Activated CD4-positive, CD25-positive, alpha-beta regulatory T cell treated with anti-CD3 and anti-CD28 coated beads, Interleukin-2, amount 50 U/mL, for 72 hours (primary cell): Measurements from ENCODE around the gene POP7.

ENCODE experiments used
- DNase-seq: peaks from one replicate; pipeline ENCODE4 v3.0.0; 2021

Gene POP7

DNA sequence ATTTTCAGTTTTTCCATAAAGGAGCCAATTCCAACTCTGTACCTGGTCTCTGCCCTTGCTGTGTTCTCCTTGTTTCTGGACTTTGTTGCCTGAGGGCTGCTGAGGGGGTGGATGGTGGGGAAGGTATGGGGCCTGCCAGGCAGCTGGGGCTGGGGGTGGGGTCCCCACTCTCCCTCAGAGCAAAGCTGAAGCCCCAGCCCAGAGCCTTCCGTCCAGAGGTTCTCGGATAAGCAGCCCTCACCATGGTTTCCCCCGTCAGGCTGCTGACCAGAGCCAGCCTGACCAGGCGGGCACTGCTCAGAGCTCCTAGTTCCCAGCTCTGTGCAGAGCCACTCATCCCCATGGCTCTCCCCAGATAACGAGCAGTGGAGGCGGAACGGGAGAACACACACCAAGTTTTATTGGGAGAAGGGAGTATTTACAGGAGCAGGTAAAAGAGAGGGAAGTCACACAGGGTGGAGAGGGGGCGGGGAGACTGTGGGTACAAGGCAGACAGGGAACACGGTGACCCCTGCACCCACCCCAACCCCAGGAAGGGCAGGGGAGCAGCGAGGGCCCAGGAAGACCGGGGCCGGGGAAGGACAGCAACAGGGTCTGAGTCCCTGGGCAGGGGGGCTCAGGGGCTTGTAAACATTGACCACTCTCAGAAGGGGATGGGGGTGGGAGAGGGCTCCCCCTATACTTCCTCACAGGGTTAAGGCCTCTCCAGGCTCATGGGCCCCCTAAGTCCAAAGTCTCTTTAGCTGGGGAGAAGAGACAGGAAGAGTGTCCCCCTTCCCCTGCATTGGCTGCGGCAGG is 26.6 kb upstream of the POP7 start:
- DNase-seq = no peak

DNA sequence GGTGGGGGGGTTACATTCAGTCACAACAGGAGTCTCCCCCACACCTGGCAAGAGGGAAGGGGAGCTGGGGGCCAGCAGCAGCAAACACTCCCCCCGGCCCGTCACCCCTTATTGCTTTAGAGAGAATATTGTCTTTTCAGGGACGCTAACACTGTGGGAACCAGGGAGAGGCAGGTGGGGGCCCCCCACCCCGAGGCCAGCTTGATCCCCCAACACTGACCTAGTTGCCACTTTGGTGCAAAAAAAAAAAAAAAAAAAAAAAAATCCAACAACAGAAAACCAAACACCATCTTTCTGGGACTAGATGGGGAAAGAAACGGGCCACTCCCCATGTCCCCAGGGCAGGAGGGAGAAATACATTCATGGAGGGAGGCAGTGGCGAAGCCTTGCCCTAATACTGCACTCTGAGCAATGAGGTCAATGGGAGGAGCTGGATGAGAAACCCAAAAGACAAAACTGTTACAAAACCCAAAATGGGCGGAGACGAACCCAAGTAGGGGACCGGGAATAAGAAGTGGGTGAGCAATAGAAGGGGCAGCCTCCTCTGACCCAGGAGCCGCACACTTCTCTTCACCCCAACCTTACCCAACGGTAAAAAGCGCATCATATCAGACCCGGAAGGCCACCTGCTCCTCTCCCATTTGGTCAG is 25.9 kb upstream of the POP7 start:
- DNase-seq = no peak

DNA sequence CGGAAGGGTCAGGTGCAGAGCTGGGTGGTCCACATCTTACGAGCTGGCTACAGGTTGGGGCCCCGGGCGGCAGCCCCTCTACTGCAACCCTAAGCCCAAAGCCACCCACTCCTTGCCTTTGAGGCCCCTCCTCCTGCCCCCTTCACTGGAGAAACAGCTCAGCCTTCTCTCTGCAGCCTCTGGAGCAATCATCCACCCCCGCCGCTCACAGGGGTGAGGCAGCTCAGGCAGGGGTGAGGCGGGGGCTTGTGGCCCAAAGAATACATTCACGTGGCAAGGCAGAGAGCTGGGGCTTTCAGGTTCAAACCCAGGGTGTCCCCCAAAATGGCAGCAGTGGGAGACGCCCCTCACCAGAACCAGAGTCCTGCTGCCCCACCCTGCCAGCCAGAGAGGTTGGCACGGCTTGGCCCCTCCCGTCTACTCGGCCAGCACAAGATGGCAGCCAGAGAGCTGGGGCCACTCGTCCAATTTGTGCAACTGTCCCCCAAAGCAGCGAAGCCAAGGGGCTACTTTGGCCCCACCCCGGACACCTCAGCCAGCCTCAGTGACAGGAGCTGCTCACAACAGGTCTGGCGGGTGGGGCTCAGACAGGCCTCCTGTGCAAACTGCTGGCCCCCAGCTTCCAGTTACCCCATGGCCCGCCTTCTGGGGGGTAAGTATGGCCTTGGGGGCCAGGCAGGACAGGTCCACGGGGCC is 25.2 kb upstream of the POP7 start:
- no peak for DNase-seq

DNA sequence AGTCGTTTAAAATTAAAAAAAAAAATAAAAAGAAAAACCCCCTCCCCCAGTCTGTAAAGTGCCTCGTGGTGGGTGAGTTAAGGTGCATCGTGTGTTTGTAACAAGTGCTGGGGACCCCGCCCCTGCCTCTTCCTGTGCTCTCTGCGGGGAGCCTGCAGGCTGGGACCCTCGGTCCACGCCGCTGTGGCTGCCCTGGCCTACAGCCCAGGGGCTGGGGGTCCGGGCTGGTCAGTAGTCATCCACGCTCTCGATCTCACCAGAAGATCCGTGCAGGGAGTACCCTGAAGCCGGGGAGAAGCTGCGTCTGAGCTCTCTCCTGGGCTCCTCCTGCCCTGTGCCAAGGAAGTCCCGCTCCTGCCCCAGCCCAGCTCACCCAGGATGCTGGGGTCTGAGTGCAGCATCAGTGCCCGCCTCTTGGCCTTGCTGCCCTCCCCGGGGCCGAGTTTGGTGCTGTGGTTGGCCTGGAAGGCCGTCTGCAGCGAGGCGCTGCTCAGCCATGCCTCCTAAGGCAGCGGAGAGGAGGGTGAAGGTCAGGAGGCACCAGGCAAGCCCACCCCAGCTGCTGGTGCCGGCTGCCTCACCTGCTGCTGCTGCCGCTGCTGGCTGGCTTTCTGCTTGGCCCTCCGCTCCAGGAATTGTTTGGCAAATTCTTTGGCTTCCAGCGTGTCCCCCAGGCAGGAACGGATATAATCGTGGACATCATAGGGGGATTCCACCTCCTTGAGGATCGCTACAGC is 24.3 kb upstream of the POP7 start:
- no peak for DNase-seq

DNA sequence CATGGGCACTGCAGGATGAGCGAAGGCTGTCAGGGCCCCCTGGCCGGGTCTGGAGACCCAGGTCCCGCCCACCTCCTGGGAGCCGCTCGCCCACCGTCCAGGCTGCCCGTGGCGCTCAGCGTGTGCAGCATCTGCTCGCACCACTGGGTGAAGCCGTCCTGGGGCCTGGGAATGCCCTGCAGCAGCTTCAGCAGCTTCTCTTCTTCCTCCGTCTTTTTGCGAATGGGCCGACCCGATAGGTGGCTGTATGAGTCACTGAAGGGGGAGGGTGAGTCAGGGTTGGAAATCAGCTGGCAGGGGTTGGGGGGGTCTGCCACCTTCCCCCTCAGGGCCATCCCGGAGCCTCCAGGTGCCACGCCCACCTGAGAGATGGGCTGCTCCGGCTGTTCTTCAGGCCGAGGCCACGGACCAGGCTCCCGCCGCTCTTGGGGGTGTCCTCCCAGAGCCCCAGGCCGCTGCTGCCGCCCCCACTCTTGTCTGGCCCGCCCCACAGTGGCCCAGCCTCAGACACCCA is 23.6 kb upstream of the POP7 start:
- no peak for DNase-seq

DNA sequence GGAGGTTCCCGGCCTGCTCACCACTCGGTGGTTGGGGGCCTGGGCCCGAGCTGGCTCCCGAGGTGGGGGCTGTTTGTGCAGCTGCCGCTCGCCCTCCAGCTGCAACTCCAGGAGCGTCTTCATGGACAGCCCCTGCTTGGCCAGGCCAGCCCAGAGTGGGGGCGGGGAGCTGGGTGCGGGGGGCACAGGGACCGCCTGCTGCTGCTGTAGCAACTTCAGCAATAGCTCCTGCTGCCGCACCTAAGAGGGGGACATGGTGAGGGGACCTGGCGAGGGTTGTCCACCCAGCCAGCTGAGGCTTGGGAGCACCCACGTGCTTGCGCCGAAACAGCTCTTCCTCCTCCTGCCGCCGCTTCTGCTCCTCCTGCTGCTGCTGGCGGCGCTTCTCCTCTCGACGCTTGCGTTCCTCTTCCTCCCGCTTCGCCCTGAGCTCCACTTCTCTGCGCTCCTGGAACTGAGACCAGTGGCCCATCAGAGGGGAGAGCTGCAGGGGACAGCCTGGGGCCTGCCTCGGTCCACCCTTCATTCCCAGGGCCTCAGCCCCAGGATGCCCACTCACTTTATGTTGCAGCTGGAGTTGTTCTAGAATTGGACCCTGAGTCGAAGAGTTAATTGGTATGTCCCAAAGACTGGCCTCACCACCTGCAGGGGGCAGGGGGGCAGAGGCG is 22.8 kb upstream of the POP7 start:
- DNase-seq = no peak

DNA sequence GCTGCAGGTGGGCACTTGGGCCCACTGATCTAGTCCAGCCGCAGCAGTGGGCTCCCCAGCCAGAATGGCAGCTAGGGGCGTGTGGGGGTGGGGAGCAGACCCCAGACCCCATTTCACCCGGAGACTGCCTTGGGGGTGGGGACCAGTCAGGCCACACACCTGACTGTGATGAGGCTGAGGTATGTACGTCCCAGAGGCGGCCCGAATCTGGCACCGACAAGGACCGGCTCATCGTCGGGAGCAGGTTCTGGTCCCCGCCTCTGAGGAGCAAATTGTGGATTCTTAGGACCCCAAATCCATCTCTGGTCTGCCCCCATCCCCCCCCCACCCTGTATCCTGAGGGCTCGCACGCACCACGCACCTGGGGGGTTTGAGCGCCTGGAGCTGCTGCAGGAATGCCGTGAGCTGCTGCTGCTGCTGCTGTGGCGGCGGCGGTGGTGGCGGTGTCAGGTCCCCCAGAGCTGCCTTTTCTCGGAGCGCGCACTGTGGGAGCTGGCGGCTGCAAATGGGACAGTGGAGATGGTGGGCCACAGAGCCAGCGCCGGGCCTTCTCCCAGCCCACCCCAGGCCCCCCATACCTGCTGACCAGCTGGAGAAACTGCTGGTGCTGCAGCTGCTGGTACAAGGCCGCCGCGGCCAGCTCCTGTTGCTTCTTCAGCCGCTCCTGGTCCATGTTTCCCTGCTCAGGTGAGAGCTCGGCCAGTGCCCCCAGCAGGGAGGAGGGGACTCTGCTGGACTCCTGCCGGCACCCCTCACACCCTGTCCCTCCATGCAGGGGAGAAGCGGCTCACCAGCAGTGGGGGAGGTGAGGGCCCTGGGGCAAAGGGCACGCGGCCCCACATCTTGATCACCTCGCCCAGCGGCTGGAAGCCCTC is 22.0 kb upstream of the POP7 start:
- DNase-seq = no peak

DNA sequence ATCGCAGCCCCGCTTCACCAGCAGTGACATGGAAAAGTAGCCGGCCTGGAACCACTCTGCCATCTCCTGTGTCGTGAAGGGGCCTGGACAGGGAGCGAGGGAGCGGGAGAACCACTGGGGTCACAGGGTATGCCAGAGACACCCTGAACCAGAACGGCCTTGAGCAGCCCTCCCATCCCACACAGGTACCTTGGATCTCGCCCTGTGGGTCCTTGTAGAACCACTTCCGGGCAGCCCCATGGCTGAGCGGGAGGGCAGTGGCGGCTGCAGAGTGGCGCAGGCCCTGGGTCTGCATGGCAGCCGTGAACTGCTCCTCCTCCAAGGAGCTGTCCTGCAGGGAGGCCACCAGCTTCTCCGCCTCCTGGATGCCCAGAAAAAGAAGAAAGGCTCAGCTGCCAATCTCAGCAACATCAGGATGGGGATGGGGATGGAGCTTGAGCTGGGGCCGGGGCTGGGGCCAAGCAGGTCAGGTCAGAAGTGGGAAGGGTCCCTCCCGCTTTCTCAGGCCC is 21.3 kb upstream of the POP7 start:
- DNase-seq = no peak

DNA sequence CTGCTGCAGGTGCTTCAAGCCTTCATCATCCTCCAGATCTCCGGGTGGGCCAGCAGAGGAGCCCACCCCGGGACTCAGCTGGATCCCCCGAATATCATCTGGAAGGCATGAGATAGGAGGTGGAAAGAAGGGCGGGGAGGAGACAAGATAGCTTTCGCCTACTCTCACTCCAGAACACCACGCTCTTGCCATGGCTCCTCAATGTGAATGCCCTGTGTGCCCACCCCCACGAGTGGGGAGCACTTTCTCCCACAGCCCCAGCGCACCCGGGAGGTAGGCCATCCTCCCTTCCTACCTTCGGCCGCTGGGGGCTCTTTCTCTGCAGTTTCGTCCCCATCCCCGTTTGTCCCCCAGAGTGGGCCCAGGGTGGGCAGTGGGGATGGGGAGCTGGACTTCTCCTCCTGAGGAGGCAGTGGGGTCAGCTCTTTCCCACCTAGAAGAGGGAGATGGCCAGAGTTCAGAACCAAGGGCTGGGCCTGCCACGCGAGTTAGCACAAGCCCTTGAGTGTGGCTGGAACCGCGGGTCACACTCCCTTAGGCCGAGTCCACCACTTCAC is 20.8 kb upstream of the POP7 start:
- DNase-seq = no peak

DNA sequence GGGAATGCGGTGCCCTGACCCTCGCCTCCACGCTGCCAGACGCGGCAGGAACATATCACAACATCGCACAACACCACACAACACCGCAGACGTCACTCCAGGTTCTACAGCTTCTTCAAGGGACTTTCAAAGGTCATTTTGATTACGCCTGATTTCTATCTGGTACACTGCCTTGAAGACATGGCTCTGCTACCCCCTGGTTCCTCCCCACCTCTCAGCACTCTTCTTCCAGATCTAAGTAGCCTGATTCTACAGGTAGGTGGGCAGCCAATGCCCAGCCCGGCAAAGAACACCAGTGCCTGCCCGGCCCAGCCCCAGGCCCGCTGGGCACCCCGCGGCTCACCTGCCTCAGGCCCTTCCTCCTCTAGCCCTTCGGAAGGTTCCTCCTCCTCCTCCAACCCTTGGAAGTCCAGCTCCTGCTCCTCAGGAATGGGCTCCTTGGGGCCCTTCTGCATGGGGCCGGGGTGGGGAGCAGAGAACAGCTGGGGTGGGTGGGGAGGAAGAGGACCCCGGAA is 20.2 kb upstream of the POP7 start:
- DNase-seq = no peak

DNA sequence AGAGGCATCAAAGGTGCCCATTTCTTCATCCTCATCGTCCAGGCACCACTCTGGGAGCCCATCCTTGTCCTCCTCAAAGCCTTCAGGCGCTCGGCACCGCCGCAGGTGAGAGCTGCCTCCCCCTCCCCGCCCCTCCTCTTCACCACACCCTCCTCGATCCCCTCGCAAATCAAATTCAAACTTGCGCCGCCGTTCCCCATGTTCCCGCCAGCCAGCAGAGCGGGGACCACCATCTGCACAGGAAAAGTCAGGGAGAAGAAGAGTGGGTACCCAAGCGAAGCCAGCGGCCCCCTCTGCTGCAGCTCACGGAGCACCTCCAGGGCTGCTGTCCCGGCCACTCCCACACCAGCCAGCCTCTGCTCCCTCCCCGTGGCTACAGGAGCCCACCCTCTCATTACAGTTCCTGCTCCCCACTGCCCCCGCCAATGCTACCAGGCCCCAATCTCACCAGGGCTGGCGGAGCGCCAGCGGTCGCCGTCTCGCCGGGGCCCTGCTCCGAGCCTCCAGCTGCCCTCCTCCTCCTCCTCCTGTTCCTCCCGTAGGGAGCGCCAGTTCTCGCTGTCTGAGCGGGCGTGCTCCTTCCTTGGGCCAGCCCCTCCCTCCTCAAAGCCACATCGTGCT is 19.6 kb upstream of the POP7 start:
- DNase-seq = no peak

DNA sequence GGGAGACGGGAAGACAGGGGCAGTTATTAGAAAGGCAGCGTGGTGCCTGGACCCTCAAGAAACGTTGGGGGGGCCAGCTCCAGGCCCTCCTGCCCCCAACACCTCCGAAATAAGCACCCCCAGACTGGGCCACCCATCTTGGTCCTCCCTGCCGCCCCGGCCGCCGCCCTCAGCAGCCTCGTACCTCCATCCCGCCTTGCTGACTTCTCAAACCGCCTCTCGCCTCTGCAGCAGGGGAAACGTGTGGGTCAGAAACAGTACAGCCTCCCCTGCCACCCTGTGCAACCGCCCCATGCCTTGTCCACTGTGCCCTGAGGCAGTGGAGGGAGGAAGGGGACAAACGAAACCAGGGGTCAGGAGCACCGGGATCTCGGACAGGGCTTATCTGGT is 19.1 kb upstream of the POP7 start:
- no peak for DNase-seq

DNA sequence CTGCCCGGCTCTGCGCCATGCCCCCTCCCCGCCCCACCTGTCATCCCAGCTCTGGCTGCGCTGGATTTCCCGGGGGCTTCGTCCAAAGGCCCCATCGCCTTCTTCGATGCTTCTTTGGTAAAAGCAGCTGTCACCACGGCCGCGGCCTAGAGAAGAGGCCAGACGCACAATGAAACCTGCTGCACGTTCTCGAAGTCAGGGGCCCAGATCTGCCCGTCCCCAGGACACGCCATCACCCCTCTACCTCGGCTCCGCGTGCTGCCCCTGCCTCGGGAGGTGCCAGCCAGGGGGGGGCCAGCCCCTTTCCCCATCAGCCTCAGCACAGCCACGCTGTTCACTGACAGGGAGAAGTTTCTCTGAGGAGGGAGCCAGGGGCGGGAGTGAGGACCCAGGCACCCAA is 18.7 kb upstream of the POP7 start:
- DNase-seq = no peak

DNA sequence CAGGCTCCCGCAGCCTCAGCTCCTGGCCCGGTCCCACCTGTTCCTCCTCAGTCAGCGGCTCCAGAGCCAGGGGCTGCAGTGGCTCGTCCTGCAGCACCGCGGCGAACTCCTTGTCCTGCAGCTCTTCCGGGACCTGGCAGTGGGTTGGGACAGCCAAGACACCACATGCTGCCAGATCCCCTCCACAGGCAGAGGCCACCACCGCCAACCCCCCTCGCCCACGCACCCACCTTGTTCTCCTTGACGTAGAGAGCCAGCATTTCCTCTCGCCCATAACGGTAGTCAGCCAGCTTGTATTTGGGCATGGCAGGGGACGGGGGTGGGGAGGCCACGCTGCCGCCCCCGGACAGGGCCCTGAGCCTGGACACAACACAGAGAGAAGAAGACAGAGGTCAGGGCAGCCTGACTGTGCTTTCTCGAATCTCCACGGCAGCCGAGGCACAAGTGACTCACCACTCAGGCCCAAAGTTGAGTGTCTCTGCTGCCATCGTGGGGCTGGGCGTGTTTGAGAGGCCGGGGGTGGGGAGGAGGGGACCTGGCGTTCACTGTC is 18.1 kb upstream of the POP7 start:
- no peak for DNase-seq

DNA sequence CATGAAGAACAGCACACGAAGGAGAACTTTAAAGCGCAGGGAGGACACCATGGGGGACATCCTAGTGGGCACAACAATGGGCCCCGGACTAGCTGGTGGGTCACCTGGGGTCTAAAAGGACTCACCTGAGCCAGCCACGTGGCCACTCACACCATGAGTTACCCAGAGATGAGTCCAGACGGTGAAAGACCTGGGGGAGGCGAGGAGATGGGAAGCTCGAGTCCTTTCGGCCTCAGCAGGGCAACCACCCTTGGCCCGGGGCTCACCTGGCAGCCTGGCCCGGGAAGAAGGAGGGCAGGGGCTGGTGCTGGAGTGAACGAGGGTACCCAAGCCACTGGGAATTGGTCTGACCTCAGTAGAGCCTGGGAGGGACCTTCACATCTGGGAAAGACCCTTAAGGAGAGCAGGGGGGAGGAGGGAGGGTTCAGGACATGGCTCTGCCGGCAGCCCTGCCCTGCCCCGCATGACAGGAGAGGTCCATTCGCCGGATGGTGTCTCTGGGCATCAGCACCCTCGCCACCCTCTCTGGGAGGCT is 17.5 kb upstream of the POP7 start:
- DNase-seq = no peak

DNA sequence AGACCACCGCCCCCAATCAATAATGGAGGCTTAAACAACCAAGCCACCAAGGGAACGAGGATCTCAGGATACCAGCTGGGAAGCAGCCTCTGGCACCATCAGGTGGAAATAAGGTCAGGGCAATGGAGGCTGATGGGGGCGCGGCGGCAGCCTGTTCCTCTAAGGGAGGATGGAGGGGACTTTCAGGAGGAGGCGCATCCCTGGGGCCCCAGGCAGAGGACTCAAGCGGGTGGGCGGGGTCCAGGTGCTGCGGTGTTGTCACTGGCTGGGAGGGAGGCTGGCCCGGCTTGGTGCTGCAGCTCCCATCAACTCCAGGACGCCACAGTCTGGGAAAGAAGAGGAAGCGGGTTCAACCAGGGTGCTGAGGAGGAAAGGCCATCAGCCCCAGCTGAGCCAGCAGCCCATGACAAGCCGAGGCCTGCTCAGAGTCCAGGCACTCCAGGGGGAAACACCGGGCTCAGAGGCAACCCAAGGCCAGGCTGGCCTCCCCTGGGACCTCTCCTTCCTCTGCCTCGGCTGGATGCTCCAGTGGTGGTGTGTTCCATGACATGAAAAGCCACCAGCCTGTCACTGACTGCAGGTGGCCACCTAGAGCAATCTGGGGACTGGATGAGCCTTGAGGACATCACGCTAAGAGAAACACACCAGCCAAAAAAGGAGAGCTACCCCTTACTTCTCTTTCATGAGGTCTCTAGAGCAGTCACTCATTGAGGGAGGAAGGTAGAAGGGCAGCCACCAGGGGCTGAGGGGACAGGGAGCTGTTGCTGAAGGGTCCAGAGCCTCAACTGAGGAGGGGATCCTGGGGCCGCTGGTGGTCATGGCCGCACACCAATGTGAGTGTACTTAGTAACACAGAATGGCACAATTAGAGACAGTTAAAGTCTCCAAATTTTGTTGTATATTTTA is 16.4 kb upstream of the POP7 start:
- no peak for DNase-seq

DNA sequence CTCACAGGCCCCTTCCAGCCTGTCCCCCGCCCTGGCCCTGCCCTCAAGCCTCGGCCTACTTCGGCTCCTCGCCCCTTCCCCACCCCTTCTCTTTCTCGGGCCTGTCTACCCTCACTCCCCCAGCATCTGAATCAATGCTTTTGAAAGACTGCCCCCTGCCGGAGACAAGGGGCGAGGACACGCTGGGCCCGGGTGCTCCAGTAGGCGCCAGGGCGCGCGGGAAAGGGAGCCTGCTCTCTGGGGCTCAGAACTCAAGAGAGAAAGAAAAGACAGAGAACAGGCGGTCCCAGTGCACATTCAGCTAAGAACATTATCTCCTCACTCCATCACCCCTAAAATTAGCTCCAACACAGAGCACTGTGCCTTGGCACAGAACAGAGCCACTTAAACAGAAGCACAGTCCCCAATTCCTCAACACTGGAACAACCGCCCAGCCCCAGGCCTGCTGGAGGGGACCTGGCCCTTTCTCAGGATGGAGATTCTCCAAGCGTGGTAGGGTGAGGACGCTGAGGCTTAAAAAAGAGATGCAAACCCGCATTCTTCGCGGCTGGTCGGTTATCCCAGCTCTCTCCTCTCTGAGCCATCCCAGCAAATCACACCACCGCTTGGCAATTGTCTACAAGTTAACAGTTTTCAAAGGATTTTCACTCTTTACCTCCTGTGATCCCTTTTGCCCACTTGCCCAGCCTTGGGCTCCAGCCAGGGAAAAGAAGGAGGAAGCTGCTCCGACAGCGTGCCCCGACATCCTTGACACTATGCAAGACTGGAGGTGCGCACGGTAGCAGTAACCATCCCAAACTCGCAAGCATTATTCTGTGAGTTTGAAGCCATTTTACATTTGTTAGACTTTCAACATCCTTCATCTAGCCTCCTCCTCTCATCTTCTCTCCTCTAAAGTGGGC is 14.0 kb upstream of the POP7 start:
- peak; percentile 83 for DNase-seq

DNA sequence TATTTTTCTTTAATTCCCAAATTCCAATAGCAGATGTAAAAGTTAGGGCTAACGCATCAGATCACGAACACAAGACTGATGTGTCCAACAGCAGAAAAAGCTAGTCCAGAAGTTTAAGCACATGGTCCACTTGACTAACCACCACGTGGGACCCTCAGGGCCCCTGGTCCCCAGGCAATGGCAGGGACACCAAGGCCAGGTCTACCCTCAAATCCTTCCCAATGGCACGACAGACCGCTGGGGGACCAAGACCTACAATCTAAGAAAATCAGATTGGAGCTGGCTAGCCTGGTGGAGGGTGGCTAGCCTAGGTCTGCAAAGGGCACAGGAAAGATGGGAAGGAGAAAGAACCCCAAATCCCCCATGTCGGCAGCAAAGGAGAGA is 13.4 kb upstream of the POP7 start:
- no peak for DNase-seq
